ENCODE measurements around the gene CCDC171.

The CCDC171 gene

DNA sequence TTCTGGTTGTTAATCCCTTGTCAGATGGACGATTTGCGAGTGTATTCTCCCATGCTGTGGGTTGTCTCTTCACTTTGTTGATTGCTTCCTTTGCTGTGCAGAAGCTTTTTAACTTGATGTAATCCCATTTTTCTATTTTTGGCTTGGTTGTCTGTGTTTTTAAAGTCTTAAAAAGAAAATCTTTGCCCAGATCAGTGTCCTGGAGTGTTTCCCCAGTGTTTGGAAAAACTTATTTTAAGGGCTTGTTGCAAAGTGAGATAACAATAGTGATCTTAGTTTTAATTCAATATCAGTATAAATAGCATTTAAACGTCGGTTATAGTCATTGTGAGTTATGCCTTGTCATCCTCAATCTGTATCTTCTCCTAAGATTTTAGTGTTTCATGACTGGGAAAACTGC, 329.5 kb downstream of the CCDC171 start:
- Histone ChIP-seq H3K9ac (ENCODE audit: low read length) (no peak overlapping the region), H3K27me3 (ENCODE audit: insufficient read depth, low read length) (no peaks in the 10 kb centered on the region), H3K4me1 (ENCODE audit: insufficient read depth, low read length, severe bottlenecking) (no peaks in the 10 kb centered on the region), H3K9me3 (ENCODE audit: low read length) (no peaks in the 10 kb centered on the region), H3K9me2 (ENCODE audit: low read depth, low read length) (no peaks in the 10 kb centered on the region), H3K36me3 (ENCODE audit: insufficient read depth, low read length) (no peaks in the 10 kb centered on the region), H3K4me3 (ENCODE audit: low read depth, low read length, poor library complexity, severe bottlenecking) (no peak overlapping the region), H3F3A (ENCODE audit: insufficient read depth, low read length) (no peaks in the 10 kb centered on the region), H3K4me2 (ENCODE audit: low read length) (no peak overlapping the region), H4K20me1 (ENCODE audit: insufficient read depth, low read length) (no peaks in the 10 kb centered on the region), H3K27ac (ENCODE audit: low read depth, low read length, poor library complexity, severe bottlenecking) (no peak overlapping the region), H3K79me2 (ENCODE audit: insufficient read depth, low read length) (no peaks in the 10 kb centered on the region), H2AFZ (ENCODE audit: low read length) (no peak overlapping the region)
- TF ChIP-seq EZH2 (IDR thresholded peaks at IDR 0.05; ENCODE audit: borderline replicate concordance, low read length), result no peak
- TF ChIP-seq, protein P1, sequence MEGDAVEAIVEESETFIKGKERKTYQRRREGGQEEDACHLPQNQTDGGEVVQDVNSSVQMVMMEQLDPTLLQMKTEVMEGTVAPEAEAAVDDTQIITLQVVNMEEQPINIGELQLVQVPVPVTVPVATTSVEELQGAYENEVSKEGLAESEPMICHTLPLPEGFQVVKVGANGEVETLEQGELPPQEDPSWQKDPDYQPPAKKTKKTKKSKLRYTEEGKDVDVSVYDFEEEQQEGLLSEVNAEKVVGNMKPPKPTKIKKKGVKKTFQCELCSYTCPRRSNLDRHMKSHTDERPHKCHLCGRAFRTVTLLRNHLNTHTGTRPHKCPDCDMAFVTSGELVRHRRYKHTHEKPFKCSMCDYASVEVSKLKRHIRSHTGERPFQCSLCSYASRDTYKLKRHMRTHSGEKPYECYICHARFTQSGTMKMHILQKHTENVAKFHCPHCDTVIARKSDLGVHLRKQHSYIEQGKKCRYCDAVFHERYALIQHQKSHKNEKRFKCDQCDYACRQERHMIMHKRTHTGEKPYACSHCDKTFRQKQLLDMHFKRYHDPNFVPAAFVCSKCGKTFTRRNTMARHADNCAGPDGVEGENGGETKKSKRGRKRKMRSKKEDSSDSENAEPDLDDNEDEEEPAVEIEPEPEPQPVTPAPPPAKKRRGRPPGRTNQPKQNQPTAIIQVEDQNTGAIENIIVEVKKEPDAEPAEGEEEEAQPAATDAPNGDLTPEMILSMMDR (IDR thresholded peaks at IDR 0.05; ENCODE audit: low read length), result no peak

DNA sequence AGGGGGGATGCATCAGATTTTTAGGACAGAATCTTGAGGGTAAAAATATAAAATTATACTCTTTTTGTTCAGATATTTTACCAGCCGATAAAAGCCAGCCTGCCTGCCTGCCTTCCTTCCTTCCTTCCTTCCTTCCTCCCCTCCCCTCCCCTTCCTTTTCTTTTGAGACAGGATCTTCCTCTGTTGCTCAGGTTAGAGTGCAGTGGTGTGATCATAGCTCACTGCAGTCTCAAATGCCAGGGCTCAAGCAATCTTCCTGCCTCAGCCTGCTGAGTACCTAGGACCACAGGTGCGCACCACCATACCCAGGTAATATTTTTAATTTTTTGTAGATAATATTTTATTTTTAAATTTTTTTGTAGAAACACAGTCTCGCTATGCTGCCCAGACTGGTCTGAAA, 330.0 kb downstream of the CCDC171 start:
- no peaks in the 10 kb centered on the region for H3K79me2 ChIP-seq (ENCODE audit: insufficient read depth, low read length)
- H3K4me3 ChIP-seq (ENCODE audit: low read depth, low read length, poor library complexity, severe bottlenecking), result no peak overlapping the region
- no peak overlapping the region for H3K27ac ChIP-seq (ENCODE audit: low read depth, low read length, poor library complexity, severe bottlenecking)
- TF ChIP-seq, protein P1 (IDR thresholded peaks at IDR 0.05; ENCODE audit: low read length), result no peak
- TF ChIP-seq EZH2 (IDR thresholded peaks at IDR 0.05; ENCODE audit: borderline replicate concordance, low read length), result no peak
- no peaks in the 10 kb centered on the region for H3K36me3 ChIP-seq (ENCODE audit: insufficient read depth, low read length)
- H3K9ac ChIP-seq (ENCODE audit: low read length), result no peak overlapping the region
- H3K4me2 ChIP-seq (ENCODE audit: low read length), result no peak overlapping the region
- no peaks in the 10 kb centered on the region for H3K9me2 ChIP-seq (ENCODE audit: low read depth, low read length)
- H3K27me3 ChIP-seq (ENCODE audit: insufficient read depth, low read length), result no peaks in the 10 kb centered on the region
- H3K9me3 ChIP-seq (ENCODE audit: low read length), result no peaks in the 10 kb centered on the region
- H3K4me1 ChIP-seq (ENCODE audit: insufficient read depth, low read length, severe bottlenecking), result no peaks in the 10 kb centered on the region
- no peaks in the 10 kb centered on the region for H4K20me1 ChIP-seq (ENCODE audit: insufficient read depth, low read length)
- H3F3A ChIP-seq (ENCODE audit: insufficient read depth, low read length), result no peaks in the 10 kb centered on the region
- no peak overlapping the region for H2AFZ ChIP-seq (ENCODE audit: low read length)

DNA sequence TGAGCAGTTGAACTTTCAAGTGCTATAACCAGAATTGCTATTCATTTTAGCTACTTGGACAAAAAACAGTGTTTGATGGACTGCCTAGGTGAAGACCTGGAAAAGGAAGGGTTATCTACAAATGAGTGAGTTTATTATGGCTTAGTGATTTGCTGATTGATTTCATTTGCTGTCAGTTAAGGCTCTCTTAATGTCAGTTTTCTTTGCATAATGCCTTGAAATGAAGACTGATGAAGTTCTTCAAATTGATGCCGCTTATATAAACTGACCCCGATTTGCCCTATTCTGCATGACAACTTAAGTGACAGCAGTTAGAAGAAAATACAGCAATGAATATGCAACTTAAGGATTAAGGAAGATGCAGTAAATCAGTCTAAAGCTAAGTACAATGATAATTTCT, 332.6 kb downstream of the CCDC171 start:
- Histone ChIP-seq H3K79me2 (ENCODE audit: insufficient read depth, low read length) (no peaks in the 10 kb centered on the region), H3K9me3 (ENCODE audit: low read length) (no peaks in the 10 kb centered on the region), H2AFZ (ENCODE audit: low read length) (no peak overlapping the region), H3K9me2 (ENCODE audit: low read depth, low read length) (no peaks in the 10 kb centered on the region), H3K27me3 (ENCODE audit: insufficient read depth, low read length) (no peaks in the 10 kb centered on the region), H3K36me3 (ENCODE audit: insufficient read depth, low read length) (no peaks in the 10 kb centered on the region), H3K4me1 (ENCODE audit: insufficient read depth, low read length, severe bottlenecking) (no peaks in the 10 kb centered on the region), H3K27ac (ENCODE audit: low read depth, low read length, poor library complexity, severe bottlenecking) (no peak overlapping the region), H4K20me1 (ENCODE audit: insufficient read depth, low read length) (no peaks in the 10 kb centered on the region), H3K4me2 (ENCODE audit: low read length) (no peak overlapping the region), H3K9ac (ENCODE audit: low read length) (no peak overlapping the region), H3K4me3 (ENCODE audit: low read depth, low read length, poor library complexity, severe bottlenecking) (no peak overlapping the region), H3F3A (ENCODE audit: insufficient read depth, low read length) (no peaks in the 10 kb centered on the region)
- no peak for TF ChIP-seq EZH2 (IDR thresholded peaks at IDR 0.05; ENCODE audit: borderline replicate concordance, low read length)
- TF ChIP-seq, protein P1 (IDR thresholded peaks at IDR 0.05; ENCODE audit: low read length), result no peak

Measured in OCI-LY1 (cell line).